ENCODE data around the gene IFT88.

The IFT88 gene

DNA sequence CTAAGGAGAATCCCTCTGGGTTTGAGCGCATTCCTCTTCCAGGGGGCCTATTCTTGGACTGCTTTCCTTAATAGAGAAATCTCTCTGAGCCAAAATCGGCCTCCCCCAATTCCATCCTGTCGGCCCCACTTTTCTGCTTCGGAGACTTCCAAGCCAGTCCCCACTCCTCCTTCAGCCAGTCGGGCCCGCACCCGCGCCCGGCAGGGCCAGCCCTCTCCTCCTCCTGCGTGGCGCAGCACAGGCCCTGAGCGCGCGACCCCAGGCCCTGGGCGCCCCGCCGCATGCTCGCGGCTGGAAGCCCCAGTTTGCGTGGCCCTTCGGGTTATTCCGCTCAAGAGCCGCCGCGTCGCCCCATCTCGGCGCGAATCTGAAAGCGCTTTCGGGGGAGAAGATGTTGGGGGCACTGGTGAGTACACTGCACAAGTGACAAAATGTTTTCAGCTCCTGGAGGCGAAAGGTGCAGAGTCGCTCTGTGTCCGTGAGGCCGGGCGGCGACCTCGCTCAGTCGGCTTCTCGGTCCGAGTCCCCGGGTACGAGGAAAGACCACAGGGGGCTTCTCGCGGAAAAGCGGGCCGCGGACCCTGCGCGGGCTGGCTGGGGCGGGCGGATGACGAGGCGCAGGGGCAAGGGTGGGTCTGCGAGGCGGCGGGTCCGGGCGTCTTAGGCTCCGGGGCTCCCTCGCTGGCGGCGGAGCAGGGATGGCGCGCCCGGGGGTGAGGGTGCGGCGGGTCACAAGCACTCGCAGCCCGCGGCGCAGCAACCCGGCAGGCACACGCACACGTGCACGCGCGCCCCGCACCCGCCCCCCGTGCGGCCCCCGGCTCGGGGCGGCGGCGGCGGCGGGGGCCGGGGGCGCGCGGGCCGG, 136.2 kb downstream of the IFT88 start, which contains the start of gene IL17D:
TSS of gene IL17D (plus strand) at position 785 of the 865 bp plus-strand sequence. CDS start 303 bp downstream, outside the sequence.
- TF ChIP-seq, protein P1, sequence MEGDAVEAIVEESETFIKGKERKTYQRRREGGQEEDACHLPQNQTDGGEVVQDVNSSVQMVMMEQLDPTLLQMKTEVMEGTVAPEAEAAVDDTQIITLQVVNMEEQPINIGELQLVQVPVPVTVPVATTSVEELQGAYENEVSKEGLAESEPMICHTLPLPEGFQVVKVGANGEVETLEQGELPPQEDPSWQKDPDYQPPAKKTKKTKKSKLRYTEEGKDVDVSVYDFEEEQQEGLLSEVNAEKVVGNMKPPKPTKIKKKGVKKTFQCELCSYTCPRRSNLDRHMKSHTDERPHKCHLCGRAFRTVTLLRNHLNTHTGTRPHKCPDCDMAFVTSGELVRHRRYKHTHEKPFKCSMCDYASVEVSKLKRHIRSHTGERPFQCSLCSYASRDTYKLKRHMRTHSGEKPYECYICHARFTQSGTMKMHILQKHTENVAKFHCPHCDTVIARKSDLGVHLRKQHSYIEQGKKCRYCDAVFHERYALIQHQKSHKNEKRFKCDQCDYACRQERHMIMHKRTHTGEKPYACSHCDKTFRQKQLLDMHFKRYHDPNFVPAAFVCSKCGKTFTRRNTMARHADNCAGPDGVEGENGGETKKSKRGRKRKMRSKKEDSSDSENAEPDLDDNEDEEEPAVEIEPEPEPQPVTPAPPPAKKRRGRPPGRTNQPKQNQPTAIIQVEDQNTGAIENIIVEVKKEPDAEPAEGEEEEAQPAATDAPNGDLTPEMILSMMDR (IDR thresholded peaks at IDR 0.05): no peak

DNA sequence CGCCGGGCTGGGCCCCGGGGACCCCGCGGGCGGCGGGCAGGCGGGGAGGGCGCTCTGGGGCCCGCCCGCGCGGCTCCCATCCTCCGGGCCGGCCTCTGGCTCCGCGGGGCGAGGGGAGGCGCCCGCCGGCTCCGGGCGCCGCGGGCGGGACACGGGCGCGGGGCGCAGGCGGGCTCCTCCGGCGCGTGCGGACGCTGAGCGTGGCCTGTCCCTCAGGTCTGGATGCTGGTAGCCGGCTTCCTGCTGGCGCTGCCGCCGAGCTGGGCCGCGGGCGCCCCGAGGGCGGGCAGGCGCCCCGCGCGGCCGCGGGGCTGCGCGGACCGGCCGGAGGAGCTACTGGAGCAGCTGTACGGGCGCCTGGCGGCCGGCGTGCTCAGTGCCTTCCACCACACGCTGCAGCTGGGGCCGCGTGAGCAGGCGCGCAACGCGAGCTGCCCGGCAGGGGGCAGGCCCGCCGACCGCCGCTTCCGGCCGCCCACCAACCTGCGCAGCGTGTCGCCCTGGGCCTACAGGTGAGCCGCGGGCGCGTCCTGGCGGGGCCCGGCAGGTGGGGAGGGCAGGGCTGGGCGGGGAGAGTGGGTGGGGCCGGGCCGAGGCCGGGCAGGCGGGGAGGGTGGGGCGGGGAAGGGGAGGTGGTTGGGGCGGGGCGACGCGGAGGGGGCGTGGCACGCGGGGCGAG, 137.0 kb downstream of the IFT88 start:
- TF ChIP-seq, protein P1 (IDR thresholded peaks at IDR 0.05): peak; percentile 53

DNA sequence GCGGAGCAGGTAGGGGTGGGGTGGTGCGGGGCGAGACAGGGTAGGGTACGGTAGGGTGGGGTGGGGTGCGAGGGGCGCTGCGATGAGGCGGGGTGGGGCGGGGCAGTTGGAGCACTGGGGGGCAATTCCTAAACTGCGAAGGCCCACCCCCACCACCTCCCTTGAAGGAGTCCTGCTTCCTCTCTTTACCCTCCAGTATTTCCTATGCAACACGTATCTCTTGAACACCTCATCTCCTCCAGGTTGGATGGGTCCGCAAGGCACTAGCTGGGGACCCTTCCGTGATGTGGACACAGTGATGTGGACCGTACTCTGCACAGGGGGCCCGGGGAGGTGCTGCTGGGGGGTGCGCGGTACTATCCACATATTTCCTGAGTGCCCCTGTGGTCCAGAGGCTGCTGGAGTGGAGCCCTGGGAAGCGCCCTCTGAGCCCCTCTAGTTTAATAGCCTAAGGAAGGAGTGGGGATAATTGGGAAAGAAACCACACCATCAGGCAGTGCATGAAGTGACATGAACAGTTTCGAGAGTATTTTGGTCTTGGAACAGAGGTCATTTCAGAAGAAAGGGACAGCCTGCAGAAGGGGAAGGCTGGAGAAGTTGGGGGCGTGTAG, 137.6 kb downstream of the IFT88 start:
- TF ChIP-seq, protein P1 (IDR thresholded peaks at IDR 0.05): no peak

DNA sequence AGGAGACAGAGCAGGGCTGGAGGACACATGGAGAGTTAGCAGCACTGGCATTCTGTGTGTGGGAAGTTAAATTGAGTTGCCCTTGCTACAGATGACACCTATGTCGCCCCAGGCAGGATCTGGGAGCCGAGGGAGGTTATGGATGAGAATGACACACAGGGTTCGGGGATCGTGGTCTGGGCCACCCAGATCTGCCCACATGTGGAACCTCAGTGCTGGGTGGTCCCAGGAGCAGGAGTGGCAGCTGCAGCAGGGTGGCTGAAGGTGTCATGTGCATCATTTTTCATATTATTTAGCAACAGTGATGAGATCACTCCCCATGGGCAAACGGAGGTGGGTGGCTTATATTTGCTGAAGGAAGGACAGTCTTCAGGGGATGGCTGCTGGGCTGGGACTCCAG, 139.7 kb downstream of the IFT88 start:
- TF ChIP-seq, protein P1 (IDR thresholded peaks at IDR 0.05): no peak

DNA sequence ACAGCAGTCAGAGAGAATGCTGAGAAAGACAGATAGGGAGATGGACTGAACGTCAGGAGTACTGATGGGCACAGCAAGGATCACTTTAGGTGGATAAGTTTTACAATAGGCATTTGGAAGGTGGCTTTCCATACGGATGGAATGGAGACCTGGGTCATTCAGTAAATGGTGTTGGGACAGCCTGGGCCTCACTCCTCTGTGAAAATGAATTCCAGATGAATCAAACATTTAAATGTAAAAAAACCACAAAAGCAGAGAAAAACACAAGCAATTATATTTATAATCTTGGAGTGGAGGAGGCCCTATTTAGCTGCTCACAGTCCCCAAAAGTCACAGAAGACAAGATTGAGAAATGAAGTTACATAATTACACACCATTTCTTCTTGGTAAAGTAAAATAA, 141.3 kb downstream of the IFT88 start:
- TF ChIP-seq, protein P1 (IDR thresholded peaks at IDR 0.05): no peak

DNA sequence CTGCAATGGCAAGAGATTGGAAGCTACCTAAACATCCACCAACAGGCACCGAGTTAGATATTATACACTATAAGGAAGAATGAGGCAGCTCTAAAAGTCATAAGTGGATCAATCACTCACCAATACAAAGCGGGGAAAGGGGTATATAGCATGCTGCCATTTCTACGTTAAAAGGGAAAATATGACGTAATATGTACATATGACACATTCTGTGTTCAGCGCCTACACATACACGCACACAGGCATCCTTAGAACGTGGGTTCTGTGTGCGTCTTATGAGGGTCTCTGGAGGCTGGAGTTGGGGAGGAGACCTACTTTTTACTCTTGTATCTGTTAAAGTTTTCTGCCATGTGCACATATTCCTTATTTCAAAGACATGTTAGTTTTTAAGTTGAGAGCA, 142.4 kb downstream of the IFT88 start:
- TF ChIP-seq, protein P1 (IDR thresholded peaks at IDR 0.05): no peak

DNA sequence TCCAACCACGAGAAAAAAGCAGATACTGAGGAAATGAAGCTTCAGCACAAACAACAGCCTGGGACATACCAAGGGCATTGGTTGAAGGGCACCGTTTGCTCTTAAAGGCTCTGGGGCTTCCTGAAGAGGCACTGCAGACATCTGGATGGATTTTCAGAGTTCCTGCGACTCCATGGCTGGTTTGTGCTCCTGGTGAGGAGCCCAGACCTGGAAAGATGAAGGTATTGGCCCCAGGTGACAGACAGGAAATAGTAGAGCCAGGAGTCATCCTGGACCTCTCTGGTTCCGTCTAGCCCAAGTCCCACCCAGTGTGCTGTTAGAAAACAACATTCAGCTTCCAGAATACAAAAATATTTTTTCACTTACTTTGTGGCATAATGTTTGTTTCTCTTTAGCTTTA, 142.8 kb downstream of the IFT88 start:
- TF ChIP-seq, protein P1 (IDR thresholded peaks at IDR 0.05): no peak
